GM23338 (cell line): ENCODE measurements around the gene LUZP2. TPM values are rescaled to one million over a fixed set of nuclear protein-coding genes. Genes with fewer than 3 reads are reported as not detected.
A peak's percentile ranks its signal among the peaks of the same experiment; 100 is the strongest.

ENCODE experiments used
- ATAC-seq: fragments of 200-7000 bp; cut with Tn5 transposase; 3 replicates; pipeline ENCODE4 v1.9.1; 2020
- DNase-seq: peaks from one replicate; pipeline ENCODE4 v3.0.0-alpha.2; 2015; ENCODE audit warnings: low spot score
- H2AFZ ChIP-seq: fragments of 200-600 bp; sonication (generic); 2 replicates; pipeline ENCODE4 v1.8.0; 2016; ENCODE audit warnings: antibody characterized with exemption, mild to moderate bottlenecking, moderate library complexity
- H3F3A ChIP-seq: fragments of 200-600 bp; sonication (generic); replicated peaks from 2 replicates; pipeline ENCODE4 v1.8.0; 2017; ENCODE audit warnings: antibody characterized with exemption, mixed run types, low read depth
- H3K27ac ChIP-seq: fragments of 200-600 bp; sonication (generic); 2 replicates; pipeline ENCODE4 v1.6.1; 2016; ENCODE audit warnings: low read depth
- H3K27me3 ChIP-seq: fragments of 200-600 bp; sonication (generic); 2 replicates; pipeline ENCODE4 v1.8.0; 2016; ENCODE audit warnings: mild to moderate bottlenecking, mixed run types, moderate library complexity; ENCODE audit not compliant: insufficient read depth
- H3K36me3 ChIP-seq: fragments of 200-600 bp; sonication (generic); 2 replicates; pipeline ENCODE4 v1.8.0; 2016; ENCODE audit warnings: mild to moderate bottlenecking; ENCODE audit not compliant: insufficient read depth
- H3K4me1 ChIP-seq: fragments of 200-600 bp; sonication (generic); 2 replicates; pipeline ENCODE4 v1.8.0; 2016; ENCODE audit warnings: mild to moderate bottlenecking, moderate library complexity; ENCODE audit not compliant: insufficient read depth
- H3K4me2 ChIP-seq: fragments of 200-600 bp; sonication (generic); 2 replicates; pipeline ENCODE4 v1.7.1; 2017; ENCODE audit warnings: mixed run types
- H3K4me3 ChIP-seq: fragments of 200-600 bp; sonication (generic); 2 replicates; pipeline ENCODE4 v1.6.1; 2016; ENCODE audit warnings: mixed run types
- H3K79me2 ChIP-seq: fragments of 200-600 bp; sonication (generic); replicated peaks from 2 replicates; pipeline ENCODE4 v1.8.0; 2017; ENCODE audit warnings: mild to moderate bottlenecking; ENCODE audit not compliant: insufficient read depth
- H3K9me2 ChIP-seq: fragments of 200-600 bp; sonication (generic); 2 replicates; pipeline ENCODE4 v1.8.0; 2017; ENCODE audit not compliant: insufficient read depth
- H4K20me1 ChIP-seq: fragments of 200-600 bp; sonication (generic); replicated peaks from 2 replicates; pipeline ENCODE4 v1.8.0; 2017; ENCODE audit warnings: mild to moderate bottlenecking; ENCODE audit not compliant: insufficient read depth
- H3K27ac Mint-ChIP-seq: 2 replicates; pipeline ENCODE4 v1.8.0; 2020; ENCODE audit warnings: inconsistent platforms, mild to moderate bottlenecking, moderate library complexity, mixed read lengths
- H3K27me3 Mint-ChIP-seq: 3 replicates; pipeline ENCODE4 v1.8.0; 2022; ENCODE audit warnings: low read depth, mild to moderate bottlenecking, moderate library complexity, mixed read lengths, inconsistent platforms; ENCODE audit not compliant: insufficient read depth, poor library complexity
- H3K36me3 Mint-ChIP-seq: 3 replicates; pipeline ENCODE4 v1.8.0; 2021; ENCODE audit warnings: low read depth, mild to moderate bottlenecking, inconsistent platforms, moderate library complexity, mixed read lengths
- H3K4me1 Mint-ChIP-seq: 3 replicates; pipeline ENCODE4 v1.8.0; 2020; ENCODE audit warnings: mild to moderate bottlenecking, inconsistent platforms, mixed read lengths
- H3K4me3 Mint-ChIP-seq: 3 replicates; pipeline ENCODE4 v1.8.0; 2021; ENCODE audit warnings: moderate library complexity, mild to moderate bottlenecking, inconsistent platforms, mixed read lengths
- H3K9me3 Mint-ChIP-seq: 3 replicates; pipeline ENCODE4 v1.8.0; 2020; ENCODE audit warnings: moderate library complexity, mild to moderate bottlenecking, inconsistent platforms, mixed read lengths
- CREB1 ChIP-seq: fragments of 250-450 bp; sonication (Bioruptor Pico); IDR thresholded peaks from 2 replicates; pipeline ENCODE4 v1.5.0; 2020; ENCODE audit warnings: low read depth, mild to moderate bottlenecking, moderate library complexity
- EZH2 ChIP-seq: fragments of 200-600 bp; sonication (generic); IDR thresholded peaks from one replicate; pipeline ENCODE4 v1.8.0; 2017; ENCODE audit warnings: antibody characterized with exemption, mild to moderate bottlenecking, low read depth; ENCODE audit not compliant: unreplicated experiment
- EZH2phosphoT487 ChIP-seq: fragments of 200-600 bp; sonication (generic); IDR thresholded peaks from one replicate; pipeline ENCODE4 v1.8.1; 2018; ENCODE audit warnings: antibody characterized with exemption; ENCODE audit not compliant: unreplicated experiment
- JUNB ChIP-seq: IDR thresholded peaks from one replicate; pipeline ENCODE4 v1.6.1; 2016; ENCODE audit warnings: antibody characterized with exemption; ENCODE audit not compliant: unreplicated experiment
- NANOG ChIP-seq: IDR thresholded peaks from 2 replicates; pipeline ENCODE4 v1.6.1; 2016; ENCODE audit warnings: antibody characterized with exemption, borderline replicate concordance
- POLR2AphosphoS5 ChIP-seq: IDR thresholded peaks from 2 replicates; pipeline ENCODE4 v1.6.1; 2016; ENCODE audit warnings: antibody characterized with exemption, low read depth
- STAT1 ChIP-seq: IDR thresholded peaks from one replicate; pipeline ENCODE4 v1.6.1; 2016; ENCODE audit warnings: antibody characterized with exemption; ENCODE audit not compliant: unreplicated experiment
- ZNF114 ChIP-seq: fragments of 250-450 bp; sonication (Bioruptor Pico); IDR thresholded peaks from 2 replicates; pipeline ENCODE4 v1.5.0; 2020; ENCODE audit warnings: mild to moderate bottlenecking, moderate library complexity
- ZNF331 ChIP-seq: fragments of 250-450 bp; sonication (Bioruptor Pico); IDR thresholded peaks from 2 replicates; pipeline ENCODE4 v1.5.0; 2020; ENCODE audit warnings: low read depth, mild to moderate bottlenecking, moderate library complexity
- ZNF462 ChIP-seq: fragments of 250-450 bp; sonication (Bioruptor Pico); IDR thresholded peaks from 2 replicates; pipeline ENCODE4 v1.5.0; 2020; ENCODE audit warnings: mild to moderate bottlenecking, moderate library complexity
- polyA plus RNA-seq: library from polyadenylated mRNA; unstranded; fragments of >200 nt; fragmentation: Nextera tagmentation; extraction: Ambion mirVana; gene quantifications from 2 replicates; pipeline ENCODE4 v1.2.1, GENCODE V29; 2016
- total RNA-seq: library from RNA; depleted of rRNA; stranded (reverse); fragments of >200 nt; shearing (Covaris generic); gene quantifications from 2 replicates; pipeline ENCODE4 v1.2.3, GENCODE V29; 2014
- TF ChIP-seq, protein P1 (sequence below): IDR thresholded peaks from one replicate; pipeline ENCODE4 v1.6.1; 2018; ENCODE audit warnings: antibody characterized with exemption; ENCODE audit not compliant: unreplicated experiment
- TF ChIP-seq, protein P2 (sequence below), 2 experiments: fragments of 200-600 bp in 1 of 2; sonication (generic) in 1 of 2; conservative IDR thresholded peaks; 2 replicates each; pipeline versions ENCODE4 v1.5.1 to v1.6.1; 2016 to 2017; ENCODE audit warnings: antibody characterized with exemption in 2 of 2, low read depth in 2 of 2, mild to moderate bottlenecking in 2 of 2, moderate library complexity in 1 of 2
- TF ChIP-seq, protein P3 (sequence below): IDR thresholded peaks from 2 replicates; pipeline ENCODE4 v1.6.1; 2016; ENCODE audit warnings: antibody characterized with exemption

LUZP2 gene
- total and polyA plus RNA-seq, 2 experiments from 2014 or later, result 2.0 to 9.2 TPM

GRCh38 chr11:24514219-24514594 lies 17.4 kb downstream of the LUZP2 start:
- TF ChIP-seq EZH2phosphoT487 (no peak), ZNF114 (CRISPR knock-in tag) (no peak), EZH2 (no peak), STAT1 (no peak), JUNB (no peak), ZNF331 (no peak), CREB1 (CRISPR knock-in tag) (no peak), ZNF462 (CRISPR knock-in tag) (no peak), POLR2AphosphoS5 (no peak), NANOG (no peak)
- TF ChIP-seq, protein P1, sequence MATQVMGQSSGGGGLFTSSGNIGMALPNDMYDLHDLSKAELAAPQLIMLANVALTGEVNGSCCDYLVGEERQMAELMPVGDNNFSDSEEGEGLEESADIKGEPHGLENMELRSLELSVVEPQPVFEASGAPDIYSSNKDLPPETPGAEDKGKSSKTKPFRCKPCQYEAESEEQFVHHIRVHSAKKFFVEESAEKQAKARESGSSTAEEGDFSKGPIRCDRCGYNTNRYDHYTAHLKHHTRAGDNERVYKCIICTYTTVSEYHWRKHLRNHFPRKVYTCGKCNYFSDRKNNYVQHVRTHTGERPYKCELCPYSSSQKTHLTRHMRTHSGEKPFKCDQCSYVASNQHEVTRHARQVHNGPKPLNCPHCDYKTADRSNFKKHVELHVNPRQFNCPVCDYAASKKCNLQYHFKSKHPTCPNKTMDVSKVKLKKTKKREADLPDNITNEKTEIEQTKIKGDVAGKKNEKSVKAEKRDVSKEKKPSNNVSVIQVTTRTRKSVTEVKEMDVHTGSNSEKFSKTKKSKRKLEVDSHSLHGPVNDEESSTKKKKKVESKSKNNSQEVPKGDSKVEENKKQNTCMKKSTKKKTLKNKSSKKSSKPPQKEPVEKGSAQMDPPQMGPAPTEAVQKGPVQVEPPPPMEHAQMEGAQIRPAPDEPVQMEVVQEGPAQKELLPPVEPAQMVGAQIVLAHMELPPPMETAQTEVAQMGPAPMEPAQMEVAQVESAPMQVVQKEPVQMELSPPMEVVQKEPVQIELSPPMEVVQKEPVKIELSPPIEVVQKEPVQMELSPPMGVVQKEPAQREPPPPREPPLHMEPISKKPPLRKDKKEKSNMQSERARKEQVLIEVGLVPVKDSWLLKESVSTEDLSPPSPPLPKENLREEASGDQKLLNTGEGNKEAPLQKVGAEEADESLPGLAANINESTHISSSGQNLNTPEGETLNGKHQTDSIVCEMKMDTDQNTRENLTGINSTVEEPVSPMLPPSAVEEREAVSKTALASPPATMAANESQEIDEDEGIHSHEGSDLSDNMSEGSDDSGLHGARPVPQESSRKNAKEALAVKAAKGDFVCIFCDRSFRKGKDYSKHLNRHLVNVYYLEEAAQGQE, result no peak
- TF ChIP-seq, protein P2, sequence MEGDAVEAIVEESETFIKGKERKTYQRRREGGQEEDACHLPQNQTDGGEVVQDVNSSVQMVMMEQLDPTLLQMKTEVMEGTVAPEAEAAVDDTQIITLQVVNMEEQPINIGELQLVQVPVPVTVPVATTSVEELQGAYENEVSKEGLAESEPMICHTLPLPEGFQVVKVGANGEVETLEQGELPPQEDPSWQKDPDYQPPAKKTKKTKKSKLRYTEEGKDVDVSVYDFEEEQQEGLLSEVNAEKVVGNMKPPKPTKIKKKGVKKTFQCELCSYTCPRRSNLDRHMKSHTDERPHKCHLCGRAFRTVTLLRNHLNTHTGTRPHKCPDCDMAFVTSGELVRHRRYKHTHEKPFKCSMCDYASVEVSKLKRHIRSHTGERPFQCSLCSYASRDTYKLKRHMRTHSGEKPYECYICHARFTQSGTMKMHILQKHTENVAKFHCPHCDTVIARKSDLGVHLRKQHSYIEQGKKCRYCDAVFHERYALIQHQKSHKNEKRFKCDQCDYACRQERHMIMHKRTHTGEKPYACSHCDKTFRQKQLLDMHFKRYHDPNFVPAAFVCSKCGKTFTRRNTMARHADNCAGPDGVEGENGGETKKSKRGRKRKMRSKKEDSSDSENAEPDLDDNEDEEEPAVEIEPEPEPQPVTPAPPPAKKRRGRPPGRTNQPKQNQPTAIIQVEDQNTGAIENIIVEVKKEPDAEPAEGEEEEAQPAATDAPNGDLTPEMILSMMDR (conservative IDR thresholded peaks at IDR 0.05; ENCODE audit: low read depth in 2 of 2), result no peak
- TF ChIP-seq, protein P3, sequence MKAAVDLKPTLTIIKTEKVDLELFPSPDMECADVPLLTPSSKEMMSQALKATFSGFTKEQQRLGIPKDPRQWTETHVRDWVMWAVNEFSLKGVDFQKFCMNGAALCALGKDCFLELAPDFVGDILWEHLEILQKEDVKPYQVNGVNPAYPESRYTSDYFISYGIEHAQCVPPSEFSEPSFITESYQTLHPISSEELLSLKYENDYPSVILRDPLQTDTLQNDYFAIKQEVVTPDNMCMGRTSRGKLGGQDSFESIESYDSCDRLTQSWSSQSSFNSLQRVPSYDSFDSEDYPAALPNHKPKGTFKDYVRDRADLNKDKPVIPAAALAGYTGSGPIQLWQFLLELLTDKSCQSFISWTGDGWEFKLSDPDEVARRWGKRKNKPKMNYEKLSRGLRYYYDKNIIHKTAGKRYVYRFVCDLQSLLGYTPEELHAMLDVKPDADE, result no peak
- no peaks in the 10 kb centered on the region for H3K36me3 ChIP-seq
- H2AFZ ChIP-seq, result no peak overlapping the region
- no peaks in the 10 kb centered on the region for H3K27me3 Mint-ChIP-seq
- 0 out of 2 replicates have a peak overlapping the region, but pooled peaks have one; percentile 6 for H3K4me3 ChIP-seq
- H4K20me1 ChIP-seq, result no peaks in the 10 kb centered on the region
- H3K4me3 Mint-ChIP-seq, result no peak overlapping the region
- H3K27ac Mint-ChIP-seq, result no peak overlapping the region
- H3K4me1 ChIP-seq, result peaks cover 20% of the 10 kb centered on the region
- H3K4me1 Mint-ChIP-seq, result peaks cover 17% of the 10 kb centered on the region
- DNase-seq (no peak), ATAC-seq (peak; percentile 63)
- no peaks in the 10 kb centered on the region for H3F3A ChIP-seq
- H3K36me3 Mint-ChIP-seq, result no peaks in the 10 kb centered on the region
- no peaks in the 10 kb centered on the region for H3K9me2 ChIP-seq
- peak overlapping the region; percentile 61 for H3K4me2 ChIP-seq
- H3K27ac ChIP-seq, result 0 out of 2 replicates have a peak overlapping the region, but pooled peaks have one; percentile 18
- no peaks in the 10 kb centered on the region for H3K79me2 ChIP-seq
- no peaks in the 10 kb centered on the region for H3K27me3 ChIP-seq
- H3K9me3 Mint-ChIP-seq, result no peaks in the 10 kb centered on the region
